Measurements from ENCODE around the gene DICER1.

The DICER1 gene

GRCh38 chr14:95149441-95149840 is 7.9 kb downstream of the DICER1 start:
- no peak for TF ChIP-seq CTCF (IDR thresholded peaks at IDR 0.05; ENCODE audit: borderline replicate concordance, insufficient read depth, low read depth, low read length)
- no peak overlapping the region for H3K4me3 ChIP-seq (ENCODE audit: low read depth, low read length)

DNA sequence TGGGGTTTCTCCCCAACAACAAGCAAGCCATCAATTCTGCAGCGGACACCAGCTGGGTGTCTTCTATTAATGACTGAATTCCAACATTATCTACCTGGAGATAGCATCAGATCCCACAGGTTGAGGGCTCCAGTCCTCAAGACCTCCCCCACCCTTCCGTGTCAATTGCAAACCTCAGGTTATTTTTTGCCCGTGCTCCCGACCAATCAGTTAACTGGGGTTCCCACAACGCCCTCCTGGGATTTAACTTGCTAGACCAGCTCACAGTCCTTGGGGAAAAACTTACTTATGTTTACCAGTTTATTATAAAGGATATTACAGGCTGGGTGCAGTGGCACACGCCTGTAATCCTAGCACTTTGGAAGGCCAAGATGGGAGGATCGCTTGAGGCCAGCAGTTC is 9.7 kb downstream of the DICER1 start:
- TF ChIP-seq CTCF (IDR thresholded peaks at IDR 0.05; ENCODE audit: borderline replicate concordance, insufficient read depth, low read depth, low read length) = no peak
- H3K4me3 ChIP-seq (ENCODE audit: low read depth, low read length) = no peak overlapping the region

- no peak for TF ChIP-seq CTCF (IDR thresholded peaks at IDR 0.05; ENCODE audit: borderline replicate concordance, insufficient read depth, low read depth, low read length)
- H3K4me3 ChIP-seq (ENCODE audit: low read depth, low read length) = no peak overlapping the region
Measured at GRCh38 chr14:95146079-95146771, 11.1 kb downstream of the DICER1 start.

- TF ChIP-seq CTCF (IDR thresholded peaks at IDR 0.05; ENCODE audit: borderline replicate concordance, insufficient read depth, low read depth, low read length) = no peak
- no peak overlapping the region for H3K4me3 ChIP-seq (ENCODE audit: low read depth, low read length)
Measured at GRCh38 chr14:95144849-95145248, 12.5 kb downstream of the DICER1 start.

GRCh38 chr14:95143808-95144620 is 13.3 kb downstream of the DICER1 start:
- H3K4me3 ChIP-seq (ENCODE audit: low read depth, low read length) = no peak overlapping the region

GRCh38 chr14:95142208-95142607 is 15.1 kb downstream of the DICER1 start:
- no peak for TF ChIP-seq CTCF (IDR thresholded peaks at IDR 0.05; ENCODE audit: borderline replicate concordance, insufficient read depth, low read depth, low read length)
- H3K4me3 ChIP-seq (ENCODE audit: low read depth, low read length) = no peak overlapping the region

More at GRCh38 chr14:95143808-95144620, 13.3 kb downstream of the DICER1 start:
- no peak for TF ChIP-seq CTCF (IDR thresholded peaks at IDR 0.05; ENCODE audit: borderline replicate concordance, insufficient read depth, low read depth, low read length)

GRCh38 chr14:95141684-95142083 is 15.6 kb downstream of the DICER1 start:
- no peak for TF ChIP-seq CTCF (IDR thresholded peaks at IDR 0.05; ENCODE audit: borderline replicate concordance, insufficient read depth, low read depth, low read length)
- no peak overlapping the region for H3K4me3 ChIP-seq (ENCODE audit: low read depth, low read length)
